GM12878 (cell line): ENCODE data around the gene NFAT5. TPM values are rescaled to one million over a fixed set of nuclear protein-coding genes. Genes with fewer than 3 reads are reported as not detected.

Source experiments
- ATF7 ChIP-seq: fragments of 450-650 bp; IDR thresholded peaks from 2 replicates; pipeline ENCODE4 v1.6.1; 2016; ENCODE audit warnings: low read depth, mild to moderate bottlenecking
- BHLHE40 ChIP-seq, 2 experiments: fragments of 450-650 bp in 1 of 2; IDR thresholded peaks; 2 replicates each; pipeline ENCODE4 v1.6.1; 2011 to 2017; ENCODE audit warnings: low read depth in 2 of 2, borderline replicate concordance in 1 of 2, improper control_type of control experiment in 1 of 2, low read length in 1 of 2, mild to moderate bottlenecking in 1 of 2
- CBX3 ChIP-seq: fragments of 200-600 bp; sonication (generic); IDR thresholded peaks from 2 replicates; pipeline ENCODE4 v1.6.1; 2016; ENCODE audit warnings: low read depth, borderline replicate concordance
- CBX5 ChIP-seq: sonication (generic); IDR thresholded peaks from 2 replicates; pipeline ENCODE4 v1.6.1; 2016; ENCODE audit warnings: low read depth, moderate library complexity, mild to moderate bottlenecking, inconsistent platforms
- CHD2 ChIP-seq: IDR thresholded peaks from 2 replicates; pipeline ENCODE4 v1.6.1; 2011; ENCODE audit warnings: low read depth, low read length, improper control_type of control experiment, borderline replicate concordance
- CREM ChIP-seq: IDR thresholded peaks from 2 replicates; pipeline ENCODE4 v1.6.1; 2014; ENCODE audit warnings: antibody characterized with exemption, low read depth
- EED ChIP-seq: sonication (generic); IDR thresholded peaks from 2 replicates; pipeline ENCODE4 v1.6.1; 2016; ENCODE audit warnings: antibody characterized with exemption, low read depth
- EZH2 ChIP-seq: IDR thresholded peaks from 2 replicates; pipeline ENCODE4 v1.6.1; 2012; ENCODE audit warnings: low read depth, mild to moderate bottlenecking, control low read depth, inconsistent platforms, low read length, borderline replicate concordance; ENCODE audit not compliant: control insufficient read depth
- GATAD2B ChIP-seq: fragments of 450-650 bp; conservative IDR thresholded peaks from 2 replicates; pipeline ENCODE4 v1.6.1; 2017; ENCODE audit warnings: low read depth, mild to moderate bottlenecking, moderate library complexity
- JUND ChIP-seq: IDR thresholded peaks from 2 replicates; pipeline ENCODE4 v1.6.1; 2012; ENCODE audit warnings: low read depth, mild to moderate bottlenecking, low read length, improper control_type of control experiment, moderate library complexity
- NR2C1 ChIP-seq: fragments of 450-650 bp; IDR thresholded peaks from 2 replicates; pipeline ENCODE4 v1.6.1; 2017; ENCODE audit warnings: antibody characterized with exemption, mild to moderate bottlenecking, moderate library complexity
- NR2C2 ChIP-seq: IDR thresholded peaks from 2 replicates; pipeline ENCODE4 v1.6.1; 2011; ENCODE audit warnings: borderline replicate concordance, low read depth; ENCODE audit not compliant: control insufficient read depth, insufficient read length
- PAX5 ChIP-seq: IDR thresholded peaks from 2 replicates; pipeline ENCODE4 v1.6.1; 2011; ENCODE audit warnings: low read depth, low read length, borderline replicate concordance
- PAX8 ChIP-seq: fragments of 450-650 bp; IDR thresholded peaks from 2 replicates; pipeline ENCODE4 v1.6.1; 2017; ENCODE audit warnings: mild to moderate bottlenecking, moderate library complexity
- PML ChIP-seq: IDR thresholded peaks from 2 replicates; pipeline ENCODE4 v1.6.1; 2012; ENCODE audit warnings: low read length, inconsistent platforms
- TAF1 ChIP-seq: IDR thresholded peaks from 2 replicates; pipeline ENCODE4 v1.6.1; 2011; ENCODE audit warnings: mild to moderate bottlenecking, low read depth, low read length, borderline replicate concordance
- TBL1XR1 ChIP-seq: IDR thresholded peaks from 2 replicates; pipeline ENCODE4 v1.6.1; 2012; ENCODE audit warnings: low read depth, low read length, improper control_type of control experiment
- TCF7 ChIP-seq: IDR thresholded peaks from 2 replicates; pipeline ENCODE4 v1.6.1; 2014; ENCODE audit warnings: antibody characterized with exemption, borderline replicate concordance
- ZNF274 ChIP-seq: IDR thresholded peaks from one replicate; pipeline ENCODE4 v1.8.0; 2011; ENCODE audit not compliant: insufficient read length, insufficient read depth
- polyA plus RNA-seq, 11 experiments: library from polyadenylated mRNA; depleted of rRNA in 4 of 11; unstranded in 6 of 11; stranded (reverse) in 5 of 11; fragments of >200 nt; fragmentation: Nextera tagmentation in 4 of 11; fragmentation: Illumina TruSeq in 1 of 11; extraction: Ambion mirVana in 4 of 11; extraction: Trizol in 1 of 11; gene quantifications; 1 replicate in 1 of 11; 2 replicates in 10 of 11; pipeline versions ENCODE4 v1.2.1 to v1.2.3, GENCODE V29; 2011 to 2016; ENCODE audit warnings: inconsistent platforms in 2 of 11, missing spikeins in 2 of 11, low read depth in 1 of 11
- total RNA-seq, 4 experiments: library from RNA; depleted of rRNA in 3 of 4; stranded (reverse); fragments of >200 nt in 3 of 4; fragmentation: Illumina TruSeq in 1 of 4; extraction: Trizol in 1 of 4; gene quantifications; 2 replicates each; pipeline versions ENCODE4 v1.2.1 to v1.2.3, GENCODE V29; 2013 to 2021
- TF ChIP-seq, protein P1 (sequence below): fragments of 450-650 bp; IDR thresholded peaks from 2 replicates; pipeline ENCODE4 v1.6.1; 2017; ENCODE audit warnings: low read depth, mild to moderate bottlenecking, moderate library complexity
- TF ChIP-seq, protein P2 (sequence below): fragments of 450-650 bp; IDR thresholded peaks from 2 replicates; pipeline ENCODE4 v1.6.1; 2016; ENCODE audit warnings: mild to moderate bottlenecking
- TF ChIP-seq, protein P3 (sequence below): fragments of 450-650 bp; IDR thresholded peaks from 2 replicates; pipeline ENCODE4 v1.6.1; 2018; ENCODE audit warnings: mild to moderate bottlenecking, low read depth, moderate library complexity; ENCODE audit not compliant: partially characterized antibody
- TF ChIP-seq, protein P4 (sequence below): IDR thresholded peaks from 2 replicates; pipeline ENCODE4 v1.6.1; 2012; ENCODE audit warnings: low read depth, low read length, improper control_type of control experiment

Gene NFAT5
- total and polyA plus RNA-seq, 10 of the 15 experiments (the other 5 are each of a cell fraction or from before 2014, with no cell fraction given): 0.58 to 31.5 (median 12.7) TPM

DNA sequence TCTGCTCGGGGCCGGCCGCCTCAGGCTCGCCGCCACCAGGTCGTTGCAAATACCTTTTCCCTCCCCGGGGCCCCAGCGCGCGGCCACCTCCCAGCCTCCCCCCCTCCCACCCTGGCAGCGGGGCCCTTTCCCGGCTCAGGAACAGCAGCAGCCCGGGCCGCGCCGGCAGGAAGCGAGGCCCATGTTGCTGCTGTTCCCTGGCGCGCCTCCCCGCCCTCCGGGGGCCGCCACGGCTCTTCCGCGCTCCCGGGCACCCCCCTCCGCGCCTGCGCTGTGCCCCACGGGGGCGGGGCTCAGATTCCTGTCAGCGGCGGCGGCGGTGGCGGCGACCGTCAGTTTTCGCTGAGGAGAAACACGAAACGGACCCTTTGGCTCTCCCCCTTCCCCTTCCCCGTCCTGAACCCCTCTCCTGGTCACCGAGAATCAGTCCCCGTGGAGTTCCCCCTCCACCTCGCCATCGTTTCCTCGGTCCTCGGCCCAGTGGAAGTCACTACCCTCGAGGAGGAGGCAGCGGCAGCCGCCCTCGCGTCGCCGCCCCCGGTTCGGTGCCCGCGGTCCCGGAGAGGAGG, at the start of gene NFAT5 (continued):
- TF ChIP-seq, protein P1, sequence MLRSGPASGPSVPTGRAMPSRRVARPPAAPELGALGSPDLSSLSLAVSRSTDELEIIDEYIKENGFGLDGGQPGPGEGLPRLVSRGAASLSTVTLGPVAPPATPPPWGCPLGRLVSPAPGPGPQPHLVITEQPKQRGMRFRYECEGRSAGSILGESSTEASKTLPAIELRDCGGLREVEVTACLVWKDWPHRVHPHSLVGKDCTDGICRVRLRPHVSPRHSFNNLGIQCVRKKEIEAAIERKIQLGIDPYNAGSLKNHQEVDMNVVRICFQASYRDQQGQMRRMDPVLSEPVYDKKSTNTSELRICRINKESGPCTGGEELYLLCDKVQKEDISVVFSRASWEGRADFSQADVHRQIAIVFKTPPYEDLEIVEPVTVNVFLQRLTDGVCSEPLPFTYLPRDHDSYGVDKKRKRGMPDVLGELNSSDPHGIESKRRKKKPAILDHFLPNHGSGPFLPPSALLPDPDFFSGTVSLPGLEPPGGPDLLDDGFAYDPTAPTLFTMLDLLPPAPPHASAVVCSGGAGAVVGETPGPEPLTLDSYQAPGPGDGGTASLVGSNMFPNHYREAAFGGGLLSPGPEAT: no peak
- TF ChIP-seq PAX8 (no peak), PML (peak; percentile 69; the same call in 1 of the 2 replicates), CBX5 (no peak), TBL1XR1 (peak; percentile 87), CREM (peak; percentile 45), CHD2 (peak; percentile 41; the same call in 1 of the 2 replicates), BHLHE40 (IDR thresholded peaks at IDR 0.05; ENCODE audit: borderline replicate concordance in 1 of 2, low read depth in 2 of 2, low read length in 1 of 2) (peak; percentile 27 to 79; a peak in 3 of 4 replicates), ATF7 (no peak), NR2C2 (no peak), CBX3 (no peak), EZH2 (no peak), PAX5 (peak; percentile 43; the same call in 1 of the 2 replicates), EED (no peak; the same call in none of the 2 replicates), GATAD2B (peak; percentile 61; the same call in 1 of the 2 replicates), JUND (peak; percentile 100), NR2C1 (peak; percentile 22; the same call in 1 of the 2 replicates), TAF1 (peak; percentile 95), TCF7 (no peak), ZNF274 (no peak)
- TF ChIP-seq, protein P2, sequence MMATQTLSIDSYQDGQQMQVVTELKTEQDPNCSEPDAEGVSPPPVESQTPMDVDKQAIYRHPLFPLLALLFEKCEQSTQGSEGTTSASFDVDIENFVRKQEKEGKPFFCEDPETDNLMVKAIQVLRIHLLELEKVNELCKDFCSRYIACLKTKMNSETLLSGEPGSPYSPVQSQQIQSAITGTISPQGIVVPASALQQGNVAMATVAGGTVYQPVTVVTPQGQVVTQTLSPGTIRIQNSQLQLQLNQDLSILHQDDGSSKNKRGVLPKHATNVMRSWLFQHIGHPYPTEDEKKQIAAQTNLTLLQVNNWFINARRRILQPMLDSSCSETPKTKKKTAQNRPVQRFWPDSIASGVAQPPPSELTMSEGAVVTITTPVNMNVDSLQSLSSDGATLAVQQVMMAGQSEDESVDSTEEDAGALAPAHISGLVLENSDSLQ: no peak
- TF ChIP-seq, protein P3, sequence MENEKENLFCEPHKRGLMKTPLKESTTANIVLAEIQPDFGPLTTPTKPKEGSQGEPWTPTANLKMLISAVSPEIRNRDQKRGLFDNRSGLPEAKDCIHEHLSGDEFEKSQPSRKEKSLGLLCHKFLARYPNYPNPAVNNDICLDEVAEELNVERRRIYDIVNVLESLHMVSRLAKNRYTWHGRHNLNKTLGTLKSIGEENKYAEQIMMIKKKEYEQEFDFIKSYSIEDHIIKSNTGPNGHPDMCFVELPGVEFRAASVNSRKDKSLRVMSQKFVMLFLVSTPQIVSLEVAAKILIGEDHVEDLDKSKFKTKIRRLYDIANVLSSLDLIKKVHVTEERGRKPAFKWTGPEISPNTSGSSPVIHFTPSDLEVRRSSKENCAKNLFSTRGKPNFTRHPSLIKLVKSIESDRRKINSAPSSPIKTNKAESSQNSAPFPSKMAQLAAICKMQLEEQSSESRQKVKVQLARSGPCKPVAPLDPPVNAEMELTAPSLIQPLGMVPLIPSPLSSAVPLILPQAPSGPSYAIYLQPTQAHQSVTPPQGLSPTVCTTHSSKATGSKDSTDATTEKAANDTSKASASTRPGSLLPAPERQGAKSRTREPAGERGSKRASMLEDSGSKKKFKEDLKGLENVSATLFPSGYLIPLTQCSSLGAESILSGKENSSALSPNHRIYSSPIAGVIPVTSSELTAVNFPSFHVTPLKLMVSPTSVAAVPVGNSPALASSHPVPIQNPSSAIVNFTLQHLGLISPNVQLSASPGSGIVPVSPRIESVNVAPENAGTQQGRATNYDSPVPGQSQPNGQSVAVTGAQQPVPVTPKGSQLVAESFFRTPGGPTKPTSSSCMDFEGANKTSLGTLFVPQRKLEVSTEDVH: no peak
- TF ChIP-seq, protein P4, sequence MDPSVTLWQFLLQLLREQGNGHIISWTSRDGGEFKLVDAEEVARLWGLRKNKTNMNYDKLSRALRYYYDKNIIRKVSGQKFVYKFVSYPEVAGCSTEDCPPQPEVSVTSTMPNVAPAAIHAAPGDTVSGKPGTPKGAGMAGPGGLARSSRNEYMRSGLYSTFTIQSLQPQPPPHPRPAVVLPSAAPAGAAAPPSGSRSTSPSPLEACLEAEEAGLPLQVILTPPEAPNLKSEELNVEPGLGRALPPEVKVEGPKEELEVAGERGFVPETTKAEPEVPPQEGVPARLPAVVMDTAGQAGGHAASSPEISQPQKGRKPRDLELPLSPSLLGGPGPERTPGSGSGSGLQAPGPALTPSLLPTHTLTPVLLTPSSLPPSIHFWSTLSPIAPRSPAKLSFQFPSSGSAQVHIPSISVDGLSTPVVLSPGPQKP: peak; percentile 88
